DND-41 (cell line): ENCODE data around the gene MCFD2.

ENCODE experiments used
- ATAC-seq: fragments of 200-7000 bp; cut with Tn5 transposase; 3 replicates; pipeline ENCODE4 v1.9.1; 2021; ENCODE audit warnings: low read depth; ENCODE audit not compliant: insufficient read depth
- DNase-seq: peaks from one replicate; pipeline ENCODE4 v3.0.0-alpha.2; 2020
- H2AFZ ChIP-seq: 2 replicates; pipeline ENCODE4 v1.6.0; 2012; ENCODE audit warnings: low read depth, low read length
- H3K27ac ChIP-seq: 2 replicates; pipeline ENCODE4 v1.5.1; 2012; ENCODE audit warnings: low read length, inconsistent platforms
- H3K27me3 ChIP-seq: fragments of 200-600 bp; sonication (generic); 2 replicates; pipeline ENCODE4 v1.6.0; 2012; ENCODE audit warnings: low read length, mild to moderate bottlenecking, inconsistent platforms; ENCODE audit not compliant: insufficient read depth, poor library complexity
- H3K36me3 ChIP-seq: 2 replicates; pipeline ENCODE4 v1.5.1; 2012; ENCODE audit warnings: low read length, inconsistent platforms; ENCODE audit not compliant: insufficient read depth
- H3K4me1 ChIP-seq: 2 replicates; pipeline ENCODE4 v1.5.1; 2012; ENCODE audit warnings: mild to moderate bottlenecking, low read length; ENCODE audit not compliant: insufficient read depth
- H3K4me2 ChIP-seq: 2 replicates; pipeline ENCODE4 v1.6.0; 2012; ENCODE audit warnings: mild to moderate bottlenecking, moderate library complexity, low read length, inconsistent platforms; ENCODE audit not compliant: insufficient read depth
- H3K4me3 ChIP-seq, 2 experiments: fragments of 200-600 bp in 1 of 2; shearing (Covaris generic) in 1 of 2; 2 replicates each; pipeline ENCODE4 v1.5.1; 2012 to 2016; ENCODE audit warnings: inconsistent platforms in 2 of 2, low read length in 2 of 2, mild to moderate bottlenecking in 2 of 2, low read depth in 1 of 2, moderate library complexity in 1 of 2
- H3K79me2 ChIP-seq: 2 replicates; pipeline ENCODE4 v1.6.0; 2012; ENCODE audit warnings: low read length, inconsistent platforms; ENCODE audit not compliant: insufficient read depth
- H3K9ac ChIP-seq: 2 replicates; pipeline ENCODE4 v1.6.0; 2012; ENCODE audit warnings: low read depth, mild to moderate bottlenecking, inconsistent platforms, low read length, moderate library complexity
- H3K9me3 ChIP-seq: 2 replicates; pipeline ENCODE4 v1.5.1; 2012; ENCODE audit warnings: low read length, moderate library complexity, mild to moderate bottlenecking, inconsistent platforms; ENCODE audit not compliant: insufficient read depth, severe bottlenecking
- H4K20me1 ChIP-seq: 2 replicates; pipeline ENCODE4 v1.6.0; 2012; ENCODE audit warnings: low read length; ENCODE audit not compliant: insufficient read depth
- CTCF ChIP-seq: IDR thresholded peaks from 2 replicates; pipeline ENCODE4 v1.5.1; 2012; ENCODE audit warnings: borderline replicate concordance, low read length, moderate library complexity, mild to moderate bottlenecking; ENCODE audit not compliant: poor library complexity, severe bottlenecking; ENCODE audit errors: extremely low read depth
- EZH2 ChIP-seq: IDR thresholded peaks from 3 replicates; pipeline ENCODE4 v1.6.1; 2012; ENCODE audit warnings: borderline replicate concordance, low read depth, mild to moderate bottlenecking, moderate library complexity, low read length, inconsistent platforms; ENCODE audit not compliant: severe bottlenecking

The MCFD2 gene

GRCh38 chr2:46902465-46902864, 13.1 kb downstream of the MCFD2 start:
- ATAC-seq, result no peak
- Histone ChIP-seq H3K27me3 (no peaks in the 10 kb centered on the region), H2AFZ (no peak overlapping the region), H3K4me2 (no peak overlapping the region), H3K4me1 (no peaks in the 10 kb centered on the region), H3K27ac (no peak overlapping the region), H3K9ac (no peak overlapping the region), H3K4me3 (no peak overlapping the region), H3K36me3 (peaks cover 24% of the 10 kb centered on the region), H3K79me2 (no peaks in the 10 kb centered on the region), H4K20me1 (peaks cover 7% of the 10 kb centered on the region; the same call in 1 of the 2 replicates), H3K9me3 (no peaks in the 10 kb centered on the region)
- DNase-seq, result no peak
- TF ChIP-seq CTCF (no peak), EZH2 (no peak)

- no peak for DNase-seq
- Histone ChIP-seq H3K79me2 (no peaks in the 10 kb centered on the region), H3K4me2 (no peak overlapping the region), H2AFZ (no peak overlapping the region), H4K20me1 (peaks cover 7% of the 10 kb centered on the region; the same call in 1 of the 2 replicates), H3K27ac (no peak overlapping the region), H3K9me3 (no peaks in the 10 kb centered on the region), H3K4me1 (no peaks in the 10 kb centered on the region), H3K4me3 (no peak overlapping the region), H3K9ac (no peak overlapping the region), H3K36me3 (peaks cover 16% of the 10 kb centered on the region), H3K27me3 (no peaks in the 10 kb centered on the region)
- no peak for ATAC-seq
- TF ChIP-seq CTCF, result no peak
- TF ChIP-seq EZH2, result no peak
Measured at GRCh38 chr2:46901611-46902010, 14.0 kb downstream of the MCFD2 start.

DNA sequence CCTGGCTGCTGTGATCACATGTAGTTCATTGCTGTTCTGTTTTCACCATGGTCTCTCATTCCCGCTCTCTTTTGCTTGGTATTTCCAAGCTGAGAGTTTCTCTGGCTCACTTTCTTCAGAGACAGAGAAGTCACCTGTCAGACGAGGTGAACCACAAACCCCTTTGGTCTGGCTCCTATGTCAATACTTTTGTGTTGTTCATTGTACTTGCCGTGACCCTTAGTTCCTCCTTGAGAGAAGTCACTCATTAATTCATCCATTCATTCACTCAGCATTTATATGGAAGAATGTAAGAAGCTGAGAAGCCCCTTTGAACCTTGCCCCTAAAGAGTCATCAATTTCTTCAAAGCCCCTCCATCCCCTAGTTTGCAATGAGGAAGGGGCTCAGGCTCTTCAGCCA, 15.2 kb downstream of the MCFD2 start:
- no peaks in the 10 kb centered on the region for H3K4me1 ChIP-seq
- no peak for ATAC-seq

More for the DNA sequence above, 15.2 kb downstream of the MCFD2 start:
- no peak overlapping the region for H3K4me2 ChIP-seq
- no peak overlapping the region for H2AFZ ChIP-seq
- TF ChIP-seq EZH2, result no peak
- TF ChIP-seq CTCF, result no peak
- H3K4me3 ChIP-seq, result no peak overlapping the region
- no peaks in the 10 kb centered on the region for H3K9me3 ChIP-seq
- H3K9ac ChIP-seq, result no peak overlapping the region
- no peak for DNase-seq
- peaks cover 2% of the 10 kb centered on the region; the same call in 1 of the 2 replicates for H4K20me1 ChIP-seq
- no peaks in the 10 kb centered on the region for H3K27me3 ChIP-seq
- peaks cover 5% of the 10 kb centered on the region; the same call in 1 of the 2 replicates for H3K36me3 ChIP-seq
- no peak overlapping the region for H3K27ac ChIP-seq
- H3K79me2 ChIP-seq, result no peaks in the 10 kb centered on the region
